K562 (cell line): ENCODE data around the gene SLC25A36. TPM values are rescaled to one million over a fixed set of nuclear protein-coding genes. Genes with fewer than 3 reads are reported as not detected.

Experiments
- ATAC-seq: fragments of 200-7000 bp; cut with Tn5 transposase; 3 replicates; pipeline ENCODE4 v1.9.1; 2020; ENCODE audit warnings: moderate library complexity
- BruUV-seq: library from RNA; stranded (reverse); fragments of 400-500 nt; replicated peaks from 2 replicates; lab custom pipeline; 2021; lab: Mats Ljungman, UMichigan
- CTCF ChIA-PET: fragments of 300-600 bp; formaldehyde crosslinking; extraction: SDS; loops from one replicate; lab custom pipeline; 2021; ENCODE audit warnings: low intra/inter-chr PET ratio; lab: Yijun Ruan, JAX
- POLR2A ChIA-PET: fragments of 300-600, 350-650 bp; sonication (Branson Sonifier 250); formaldehyde crosslinking; extraction: SDS; loops from one replicate; lab custom pipeline; 2021; ENCODE audit warnings: antibody characterized with exemption, inconsistent platforms; lab: Yijun Ruan, JAX
- DNase-seq, 4 experiments: peaks; one replicate each; pipeline versions ENCODE4 v3.0.0 to v3.0.0-alpha.2; 2011 to 2018; ENCODE audit warnings: low spot score in 3 of 4, mixed read lengths in 3 of 4; ENCODE audit errors: extremely low read depth in 1 of 4
- FAIRE-seq: peaks from 2 replicates; lab custom pipeline; 2011; peaks lifted over from hg19 to GRCh38; lab: Jason Lieb, UNC
- H2AFZ ChIP-seq: 2 replicates; pipeline ENCODE4 v1.6.0; 2011; ENCODE audit warnings: low read depth, low read length, control low read depth, inconsistent platforms
- H3K27ac ChIP-seq: fragments of 200-600 bp; 3 replicates; pipeline ENCODE4 v1.8.0; 2011; ENCODE audit warnings: low read depth, mild to moderate bottlenecking, control low read depth, inconsistent platforms, low read length, moderate library complexity, mixed read lengths; ENCODE audit errors: extremely low read depth
- H3K27me3 ChIP-seq, 2 experiments: fragments of 300-600 bp in 1 of 2; 2 replicates in 1 of 2; 3 replicates in 1 of 2; pipeline versions ENCODE4 v1.6.0 to v1.8.0; 2011; ENCODE audit warnings: inconsistent platforms in 2 of 2, low read length in 2 of 2, mild to moderate bottlenecking in 1 of 2, mixed read lengths in 1 of 2, moderate library complexity in 1 of 2; ENCODE audit not compliant: control insufficient read depth in 2 of 2, insufficient read depth in 2 of 2
- H3K36me3 ChIP-seq: fragments of 300-600 bp; 3 replicates; pipeline ENCODE4 v1.8.0; 2011; ENCODE audit warnings: mild to moderate bottlenecking, low read length, inconsistent platforms; ENCODE audit not compliant: control insufficient read depth, insufficient read depth
- H3K4me1 ChIP-seq, 2 experiments: fragments of 200-600 bp in 1 of 2; replicated peaks in 1 of 2; 2 replicates in 1 of 2; 3 replicates in 1 of 2; pipeline versions ENCODE4 v1.5.1 to v1.8.0; 2011; ENCODE audit warnings: inconsistent platforms in 2 of 2, low read length in 2 of 2, mild to moderate bottlenecking in 1 of 2, mixed read lengths in 1 of 2, moderate library complexity in 1 of 2; ENCODE audit not compliant: control insufficient read depth in 2 of 2, insufficient read depth in 2 of 2
- H3K4me2 ChIP-seq: 2 replicates; pipeline ENCODE4 v1.6.1; 2011; ENCODE audit warnings: low read length, control low read depth, inconsistent platforms, mixed read lengths; ENCODE audit not compliant: insufficient read depth
- H3K4me3 ChIP-seq: fragments of 200-600 bp; sonication (generic), shearing (Covaris generic); 2 replicates; pipeline ENCODE4 v1.5.1; 2016; ENCODE audit warnings: control low read depth, inconsistent platforms
- H3K79me2 ChIP-seq: fragments of 200-600 bp; 3 replicates; pipeline ENCODE4 v1.8.0; 2011; ENCODE audit warnings: low read length, inconsistent platforms; ENCODE audit not compliant: control insufficient read depth, insufficient read depth
- H3K9ac ChIP-seq, 2 experiments: 2 replicates each; pipeline versions ENCODE4 v1.6.0 to v1.6.1; 2011; ENCODE audit warnings: low read depth in 2 of 2, low read length in 2 of 2, control low read depth in 1 of 2, inconsistent platforms in 1 of 2, mild to moderate bottlenecking in 1 of 2, mixed read lengths in 1 of 2; ENCODE audit not compliant: insufficient read depth in 1 of 2
- H3K9me1 ChIP-seq: one replicate; pipeline ENCODE4 v1.6.0; 2011; ENCODE audit warnings: inconsistent platforms, mild to moderate bottlenecking, low read length, moderate library complexity; ENCODE audit not compliant: control insufficient read depth, insufficient read depth
- H3K9me3 ChIP-seq: replicated peaks from 2 replicates; pipeline ENCODE4 v1.5.1; 2011; ENCODE audit warnings: low read depth, low read length, inconsistent platforms; ENCODE audit not compliant: control insufficient read depth, insufficient read depth
- H4K20me1 ChIP-seq: replicated peaks from 2 replicates; pipeline ENCODE4 v1.6.1; 2011; ENCODE audit warnings: low read length, inconsistent platforms, mixed read lengths; ENCODE audit not compliant: control insufficient read depth, insufficient read depth
- NFIC ChIP-seq: fragments of 450-650 bp; IDR thresholded peaks from 2 replicates; pipeline ENCODE4 v1.6.1; 2017; ENCODE audit warnings: mild to moderate bottlenecking, inconsistent platforms
- WGBS: fragments of 100-300 bp; shearing (Covaris generic); methylation state at CpG from one replicate; pipeline ENCODE4 v1.1.6; 2016; ENCODE audit warnings: low coverage, mixed read lengths; ENCODE audit not compliant: insufficient coverage; ENCODE audit errors: missing lambda C conversion rate; 5-methylcytosine and 5-hydroxymethylcytosine counted together
- in situ Hi-C: fragments of 300-500 bp; cut with MboI; formaldehyde crosslinking; loops from 4 replicates; pipeline ENCODE4 v1.15.0; 2018; ENCODE audit warnings: inconsistent platforms, mixed read lengths
- intact Hi-C: fragments of 100-400 bp; cut with micrococcal nuclease; formaldehyde crosslinking; loops from 2 replicates; pipeline ENCODE4 v1.14.2; 2022
- polyA plus RNA-seq, 8 experiments: library from polyadenylated mRNA; depleted of rRNA in 4 of 8; stranded (reverse) in 5 of 8; unstranded in 3 of 8; fragments of >200 nt; fragmentation: Nextera tagmentation in 2 of 8; fragmentation: Illumina TruSeq in 1 of 8; extraction: Ambion mirVana in 2 of 8; extraction: Trizol in 1 of 8; gene quantifications; 2 replicates each; pipeline versions ENCODE4 v1.2.1 to v1.2.3, GENCODE V29; 2011 to 2014; ENCODE audit warnings: inconsistent platforms in 1 of 8, missing spikeins in 1 of 8
- total RNA-seq, 7 experiments: library from RNA; depleted of rRNA in 6 of 7; stranded (reverse); fragments of >200 nt in 6 of 7; fragmentation: Illumina TruSeq in 2 of 7; extraction: Trizol in 2 of 7; gene quantifications; 2 replicates each; pipeline versions ENCODE4 v1.2.1 to v1.2.3, GENCODE V29; 2011 to 2021; ENCODE audit warnings: low replicate concordance in 1 of 7
- TF ChIP-seq, protein P1 (sequence below): sonication (generic); formaldehyde crosslinking; IDR thresholded peaks from 2 replicates; pipeline ENCODE4 v1.8.0; 2023; ENCODE audit warnings: missing genetic modification reagents, mild to moderate bottlenecking, borderline replicate concordance

The SLC25A36 gene
- total and polyA plus RNA-seq, 9 of the 15 experiments (the other 6 are each of a cell fraction or from before 2014, with no cell fraction given): 12.0 to 95.3 (median 43.3) TPM

GRCh38 chr3:140956058-140956835 is 14.6 kb downstream of the SLC25A36 start:
- Histone ChIP-seq H3K9me3 (no peaks in the 10 kb centered on the region), H3K4me2 (no peak overlapping the region), H3K27ac (no peak overlapping the region), H3K9ac (no peak overlapping the region), H3K27me3 (no peaks in the 10 kb centered on the region), H3K9me1 (no peaks in the 10 kb centered on the region), H3K36me3 (peaks cover 41% of the 10 kb centered on the region), H2AFZ (no peak overlapping the region), H3K79me2 (peaks cover 79% of the 10 kb centered on the region), H3K4me3 (no peak overlapping the region), H3K4me1 (peaks cover 10 to 22% of the 10 kb centered on the region in 2 experiments), H4K20me1 (no peaks in the 10 kb centered on the region; the same call in 1 of the 2 replicates)
- ATAC-seq (no peak), FAIRE-seq (no peak), DNase-seq (no peak)
- WGBS: 89% methylated on average over 5 of the region's 5 CpGs
- intact Hi-C loops (no loop called here), in situ Hi-C loops (no loop called here)
- BruUV-seq: no TSS peak
- ChIA-PET POLR2A (interaction anchor here (0.6 to 1.2 kb wide), 4 partner anchors 11 to 546 kb away, joined by 3 to 6 read pairs (median 3); no protein-coding TSS in a partner anchor), CTCF (no interaction called here)
- TF ChIP-seq, protein P1, sequence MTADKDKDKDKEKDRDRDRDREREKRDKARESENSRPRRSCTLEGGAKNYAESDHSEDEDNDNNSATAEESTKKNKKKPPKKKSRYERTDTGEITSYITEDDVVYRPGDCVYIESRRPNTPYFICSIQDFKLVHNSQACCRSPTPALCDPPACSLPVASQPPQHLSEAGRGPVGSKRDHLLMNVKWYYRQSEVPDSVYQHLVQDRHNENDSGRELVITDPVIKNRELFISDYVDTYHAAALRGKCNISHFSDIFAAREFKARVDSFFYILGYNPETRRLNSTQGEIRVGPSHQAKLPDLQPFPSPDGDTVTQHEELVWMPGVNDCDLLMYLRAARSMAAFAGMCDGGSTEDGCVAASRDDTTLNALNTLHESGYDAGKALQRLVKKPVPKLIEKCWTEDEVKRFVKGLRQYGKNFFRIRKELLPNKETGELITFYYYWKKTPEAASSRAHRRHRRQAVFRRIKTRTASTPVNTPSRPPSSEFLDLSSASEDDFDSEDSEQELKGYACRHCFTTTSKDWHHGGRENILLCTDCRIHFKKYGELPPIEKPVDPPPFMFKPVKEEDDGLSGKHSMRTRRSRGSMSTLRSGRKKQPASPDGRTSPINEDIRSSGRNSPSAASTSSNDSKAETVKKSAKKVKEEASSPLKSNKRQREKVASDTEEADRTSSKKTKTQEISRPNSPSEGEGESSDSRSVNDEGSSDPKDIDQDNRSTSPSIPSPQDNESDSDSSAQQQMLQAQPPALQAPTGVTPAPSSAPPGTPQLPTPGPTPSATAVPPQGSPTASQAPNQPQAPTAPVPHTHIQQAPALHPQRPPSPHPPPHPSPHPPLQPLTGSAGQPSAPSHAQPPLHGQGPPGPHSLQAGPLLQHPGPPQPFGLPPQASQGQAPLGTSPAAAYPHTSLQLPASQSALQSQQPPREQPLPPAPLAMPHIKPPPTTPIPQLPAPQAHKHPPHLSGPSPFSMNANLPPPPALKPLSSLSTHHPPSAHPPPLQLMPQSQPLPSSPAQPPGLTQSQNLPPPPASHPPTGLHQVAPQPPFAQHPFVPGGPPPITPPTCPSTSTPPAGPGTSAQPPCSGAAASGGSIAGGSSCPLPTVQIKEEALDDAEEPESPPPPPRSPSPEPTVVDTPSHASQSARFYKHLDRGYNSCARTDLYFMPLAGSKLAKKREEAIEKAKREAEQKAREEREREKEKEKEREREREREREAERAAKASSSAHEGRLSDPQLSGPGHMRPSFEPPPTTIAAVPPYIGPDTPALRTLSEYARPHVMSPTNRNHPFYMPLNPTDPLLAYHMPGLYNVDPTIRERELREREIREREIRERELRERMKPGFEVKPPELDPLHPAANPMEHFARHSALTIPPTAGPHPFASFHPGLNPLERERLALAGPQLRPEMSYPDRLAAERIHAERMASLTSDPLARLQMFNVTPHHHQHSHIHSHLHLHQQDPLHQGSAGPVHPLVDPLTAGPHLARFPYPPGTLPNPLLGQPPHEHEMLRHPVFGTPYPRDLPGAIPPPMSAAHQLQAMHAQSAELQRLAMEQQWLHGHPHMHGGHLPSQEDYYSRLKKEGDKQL (CRISPR knock-in tag): no peak
- TF ChIP-seq NFIC: 0 out of 2 replicates have a peak, but pooled peaks have one; percentile 17
